GM12878 (cell line): ENCODE results near the gene CCDC106. TPM values are rescaled to one million over a fixed set of nuclear protein-coding genes. Genes with fewer than 3 reads are reported as not detected.

Source experiments
- ATAC-seq: fragments of 200-7000 bp; cut with Tn5 transposase; 3 replicates; pipeline ENCODE4 v1.9.1; 2020; ENCODE audit warnings: mild to moderate bottlenecking, moderate library complexity
- BruUV-seq: library from RNA; stranded (reverse); fragments of 400-500 nt; replicated peaks from 2 replicates; lab custom pipeline; 2021; lab: Mats Ljungman, UMichigan
- CTCF ChIA-PET: fragments of 300-600 bp; sonication (Branson Sonifier 250); formaldehyde crosslinking; extraction: SDS; loops from one replicate; lab custom pipeline; 2021; ENCODE audit warnings: inconsistent platforms; lab: Yijun Ruan, JAX
- POLR2A ChIA-PET: fragments of 350-600 bp; formaldehyde crosslinking; extraction: SDS; loops from one replicate; lab custom pipeline; 2021; ENCODE audit warnings: inconsistent platforms; lab: Charles Lee
- RAD21 ChIA-PET: fragments of 300-600 bp; sonication (Branson Sonifier 250); formaldehyde crosslinking; loops from one replicate; lab custom pipeline; 2023; ENCODE audit warnings: antibody characterized with exemption; ENCODE audit not compliant: unreplicated experiment; lab: Charles Lee
- SMC1A ChIA-PET: fragments of 300-600 bp; sonication (Branson Sonifier 250); formaldehyde crosslinking; loops from one replicate; lab custom pipeline; 2023; ENCODE audit not compliant: unreplicated experiment, uncharacterized antibody; lab: Charles Lee
- DNase-seq: peaks from one replicate; pipeline ENCODE4 v3.0.0-alpha.2; 2011; ENCODE audit warnings: low read depth, low spot score
- FAIRE-seq: peaks from 3 replicates; lab custom pipeline; 2011; peaks lifted over from hg19 to GRCh38; lab: Jason Lieb, UNC
- H2AFZ ChIP-seq: 2 replicates; pipeline ENCODE4 v1.6.0; 2011; ENCODE audit warnings: low read depth, low read length, control low read depth; ENCODE audit not compliant: control insufficient read depth
- H3K27ac ChIP-seq: 2 replicates; pipeline ENCODE4 v1.5.1; 2011; ENCODE audit warnings: control low read depth; ENCODE audit not compliant: control insufficient read depth, insufficient read depth
- H3K27me3 ChIP-seq, 2 experiments: replicated peaks in 1 of 2; 2 replicates each; pipeline versions ENCODE4 v1.6.0 to v1.6.1; 2011; ENCODE audit warnings: low read length in 1 of 2; ENCODE audit not compliant: control insufficient read depth in 2 of 2, insufficient read depth in 2 of 2
- H3K36me3 ChIP-seq, 2 experiments: 2 replicates each; pipeline ENCODE4 v1.5.1; 2011; ENCODE audit warnings: low read length in 1 of 2; ENCODE audit not compliant: control insufficient read depth in 2 of 2, insufficient read depth in 2 of 2
- H3K4me1 ChIP-seq: 2 replicates; pipeline ENCODE4 v1.6.1; 2011; ENCODE audit warnings: mild to moderate bottlenecking, low read length, moderate library complexity, mixed read lengths; ENCODE audit not compliant: control insufficient read depth, insufficient read depth
- H3K4me2 ChIP-seq: 2 replicates; pipeline ENCODE4 v1.6.0; 2011; ENCODE audit warnings: control low read depth; ENCODE audit not compliant: control insufficient read depth, insufficient read depth
- H3K4me3 ChIP-seq: fragments of 200-600 bp; sonication (generic); 2 replicates; pipeline ENCODE4 v1.5.1; 2016
- H3K79me2 ChIP-seq: 2 replicates; pipeline ENCODE4 v1.6.0; 2011; ENCODE audit warnings: low read length; ENCODE audit not compliant: control insufficient read depth, insufficient read depth
- H3K9ac ChIP-seq: 2 replicates; pipeline ENCODE4 v1.8.0; 2011; ENCODE audit warnings: low read length, control low read depth, mixed read lengths; ENCODE audit not compliant: control insufficient read depth, insufficient read depth
- H3K9me3 ChIP-seq: replicated peaks from 3 replicates; pipeline ENCODE4 v1.5.1; 2011; ENCODE audit warnings: mild to moderate bottlenecking, low read length; ENCODE audit not compliant: control insufficient read depth, insufficient read depth
- H4K20me1 ChIP-seq: 2 replicates; pipeline ENCODE4 v1.6.0; 2011; ENCODE audit not compliant: control insufficient read depth, insufficient read depth
- BMI1 ChIP-seq: fragments of 450-650 bp; IDR thresholded peaks from 2 replicates; pipeline ENCODE4 v1.6.1; 2016; ENCODE audit warnings: mild to moderate bottlenecking, moderate library complexity, borderline replicate concordance
- EGR1 ChIP-seq, 2 experiments: IDR thresholded peaks; 1 replicate in 1 of 2; 2 replicates in 1 of 2; pipeline ENCODE4 v1.6.1; 2011 to 2012; ENCODE audit warnings: low read depth in 2 of 2, low read length in 2 of 2, borderline replicate concordance in 1 of 2, mild to moderate bottlenecking in 1 of 2, moderate library complexity in 1 of 2
- ESRRA ChIP-seq: IDR thresholded peaks from 2 replicates; pipeline ENCODE4 v1.6.1; 2012; ENCODE audit warnings: mild to moderate bottlenecking, low read length, improper control_type of control experiment
- HDGF ChIP-seq: fragments of 450-650 bp; IDR thresholded peaks from 2 replicates; pipeline ENCODE4 v1.6.1; 2016; ENCODE audit warnings: antibody characterized with exemption
- JUND ChIP-seq: IDR thresholded peaks from 2 replicates; pipeline ENCODE4 v1.6.1; 2012; ENCODE audit warnings: low read depth, mild to moderate bottlenecking, low read length, improper control_type of control experiment, moderate library complexity
- LARP7 ChIP-seq: fragments of 450-650 bp; IDR thresholded peaks from 2 replicates; pipeline ENCODE4 v1.6.1; 2017; ENCODE audit warnings: mild to moderate bottlenecking
- POLR2AphosphoS5 ChIP-seq: IDR thresholded peaks from 2 replicates; pipeline ENCODE4 v1.6.1; 2011; ENCODE audit warnings: mild to moderate bottlenecking, low read length, inconsistent platforms
- SPI1 ChIP-seq: IDR thresholded peaks from 2 replicates; pipeline ENCODE4 v1.6.1; 2011; ENCODE audit warnings: low read depth, mild to moderate bottlenecking, low read length, moderate library complexity, borderline replicate concordance; ENCODE audit not compliant: insufficient read depth
- ZBTB11 ChIP-seq: fragments of 450-650 bp; formaldehyde crosslinking; IDR thresholded peaks from 2 replicates; pipeline ENCODE4 v1.5.0; 2022; ENCODE audit warnings: mild to moderate bottlenecking, missing genetic modification characterization
- ZNF384 ChIP-seq: IDR thresholded peaks from 2 replicates; pipeline ENCODE4 v1.6.1; 2012; ENCODE audit warnings: low read depth, mild to moderate bottlenecking, low read length, improper control_type of control experiment, borderline replicate concordance
- WGBS: methylation state at CpG from one replicate; pipeline ENCODE4 v1.1.6; 2016; ENCODE audit warnings: low lambda C conversion rate; ENCODE audit not compliant: insufficient replicate concordance, insufficient coverage; ENCODE audit errors: missing lambda C conversion rate; 5-methylcytosine and 5-hydroxymethylcytosine counted together
- in situ Hi-C: fragments of 300-500 bp; cut with MboI; formaldehyde crosslinking; loops from 9 replicates; pipeline ENCODE4 v1.14.3; 2018; ENCODE audit warnings: mixed read lengths
- intact Hi-C: fragments of 100-400 bp; cut with micrococcal nuclease; formaldehyde crosslinking; loops from one replicate; pipeline ENCODE4 v1.14.2; 2022; ENCODE audit not compliant: unreplicated experiment
- polyA plus RNA-seq, 11 experiments: library from polyadenylated mRNA; depleted of rRNA in 4 of 11; unstranded in 6 of 11; stranded (reverse) in 5 of 11; fragments of >200 nt; fragmentation: Nextera tagmentation in 4 of 11; fragmentation: Illumina TruSeq in 1 of 11; extraction: Ambion mirVana in 4 of 11; extraction: Trizol in 1 of 11; gene quantifications; 1 replicate in 1 of 11; 2 replicates in 10 of 11; pipeline versions ENCODE4 v1.2.1 to v1.2.3, GENCODE V29; 2011 to 2016; ENCODE audit warnings: inconsistent platforms in 2 of 11, missing spikeins in 2 of 11, low read depth in 1 of 11
- total RNA-seq, 4 experiments: library from RNA; depleted of rRNA in 3 of 4; stranded (reverse); fragments of >200 nt in 3 of 4; fragmentation: Illumina TruSeq in 1 of 4; extraction: Trizol in 1 of 4; gene quantifications; 2 replicates each; pipeline versions ENCODE4 v1.2.1 to v1.2.3, GENCODE V29; 2013 to 2021

The CCDC106 gene
- total and polyA plus RNA-seq, 10 of the 15 experiments (the other 5 are each of a cell fraction or from before 2014, with no cell fraction given): 0.04 to 35.9 (median 19.8) TPM

GRCh38 chr19:55635856-55636440 is 12.1 kb upstream of the CCDC106 start:
- H3K4me2 ChIP-seq: peak overlapping the region; percentile 91
- no peak for FAIRE-seq
- peak overlapping the region; percentile 92 for H3K4me3 ChIP-seq
- no peaks in the 10 kb centered on the region for H3K27me3 ChIP-seq
- 24% methylated on average over 7 of the region's 7 CpGs for WGBS
- intact Hi-C loops: loop anchor here (10.0 kb wide), 1 partner anchor 439 kb away; no protein-coding TSS in a partner anchor
- ATAC-seq: no peak
- in situ Hi-C loops: no loop called here
- ChIA-PET CTCF (interaction anchor here (1.2 to 7.7 kb wide), 4 partner anchors 12 to 121 kb away, joined by 3 to 65 read pairs (median 22); partner anchors contain the start of genes CCDC106 and ZNF865), SMC1A (interaction anchor here (1.2 to 2.5 kb wide), 5 partner anchors 10 to 37 kb away, joined by 3 to 11 read pairs (median 5); partner anchors contain the start of genes CCDC106, FIZ1 and U2AF2), RAD21 (interaction anchor here (1.3 kb wide), 1 partner anchor 11 kb away, joined by 3 read pairs; no protein-coding TSS in a partner anchor), POLR2A (interaction anchor here (0.7 to 4.5 kb wide), 3 partner anchors 12 to 21 kb away, joined by 3 to 28 read pairs (median 12); partner anchors contain the start of genes CCDC106 and U2AF2)
- no peaks in the 10 kb centered on the region for H3K36me3 ChIP-seq
- H2AFZ ChIP-seq: no peak overlapping the region
- H3K9ac ChIP-seq: peak overlapping the region; percentile 100
- H3K9me3 ChIP-seq: no peaks in the 10 kb centered on the region
- no peaks in the 10 kb centered on the region for H4K20me1 ChIP-seq
- TF ChIP-seq JUND: no peak
- no peak for TF ChIP-seq LARP7
- TF ChIP-seq BMI1: no peak
- no peak for TF ChIP-seq HDGF
- TF ChIP-seq ZNF384: no peak
- TF ChIP-seq EGR1 (IDR thresholded peaks at IDR 0.05; ENCODE audit: borderline replicate concordance in 1 of 2, low read depth in 2 of 2, low read length in 2 of 2): no peak
- TF ChIP-seq SPI1: peak; percentile 25; the same call in 1 of the 2 replicates
- TF ChIP-seq POLR2AphosphoS5: peak; percentile 54; the same call in 1 of the 2 replicates
- TF ChIP-seq ESRRA: no peak
- TF ChIP-seq ZBTB11 (CRISPR knock-in tag): no peak
- BruUV-seq: TSS peak; percentile 79
- H3K79me2 ChIP-seq: peaks cover 44% of the 10 kb centered on the region
- H3K4me1 ChIP-seq: peaks cover 39% of the 10 kb centered on the region
- DNase-seq: no peak
- H3K27ac ChIP-seq: peak overlapping the region; percentile 99
